Peyer's patch (tissue), 4 donors: ENCODE data around the gene RFPL4AL1. TPM values are rescaled to one million over a fixed set of nuclear protein-coding genes. Genes with fewer than 3 reads are reported as not detected.

Source experiments
- DNase-seq, 3 donors: peaks; one replicate each; pipeline ENCODE4 v3.0.0-alpha.2; 2017 to 2019
- H3K27ac ChIP-seq, 4 donors: fragments of 200-600 bp; sonication (generic); one replicate each; pipeline ENCODE4 v1.5.1; 2016 to 2019
- H3K27me3 ChIP-seq, 2 donors: fragments of 200-600 bp; sonication (generic); one replicate each; pipeline ENCODE4 v1.5.1; 2019
- H3K36me3 ChIP-seq, 3 donors: fragments of 200-600 bp; sonication (generic); one replicate each; pipeline ENCODE4 v1.5.1; 2016 to 2019
- H3K4me1 ChIP-seq, 4 donors: fragments of 200-600 bp; sonication (generic); one replicate each; pipeline ENCODE4 v1.5.1; 2016 to 2019
- H3K4me3 ChIP-seq, 4 donors: fragments of 200-600 bp; sonication (generic); 1 replicate in 3 of 4; 2 replicates in 1 of 4; pipeline ENCODE4 v1.5.1; 2016 to 2019; ENCODE audit warnings: mild to moderate bottlenecking in 1 of 4
- H3K9me3 ChIP-seq, 4 donors: fragments of 200-600 bp; sonication (generic); one replicate each; pipeline ENCODE4 v1.5.1; 2016 to 2019; ENCODE audit warnings: mild to moderate bottlenecking in 1 of 4
- CTCF ChIP-seq, 6 experiments: fragments of 450-650 bp in 4 of 6; fragments of 200-600 bp in 2 of 6; sonication (generic) in 1 of 6; IDR thresholded peaks; one replicate each; pipeline ENCODE4 v1.5.1; 2017 to 2019; ENCODE audit warnings: antibody characterized with exemption in 6 of 6, mild to moderate bottlenecking in 3 of 6, moderate library complexity in 1 of 6
- POLR2A ChIP-seq, 2 donors: fragments of 450-650 bp; IDR thresholded peaks; one replicate each; pipeline ENCODE4 v1.5.1; 2017; ENCODE audit warnings: antibody characterized with exemption in 2 of 2, mild to moderate bottlenecking in 2 of 2, moderate library complexity in 2 of 2
- total RNA-seq, 4 donors: library from RNA; depleted of rRNA; stranded (reverse); fragments of >200 nt; gene quantifications; one replicate each; pipeline ENCODE4 v1.1.0, GENCODE V29; 2016

The RFPL4AL1 gene
- total RNA-seq, 4 donors from 2014 or later, result not detected

GRCh38 chr19:55811340-55811739 is 42.4 kb downstream of the RFPL4AL1 start:
- no peak for TF ChIP-seq POLR2A (IDR thresholded peaks at IDR 0.05)
- no peak for TF ChIP-seq CTCF (IDR thresholded peaks at IDR 0.05)
- Histone ChIP-seq H3K27ac (no peak overlapping the region), H3K4me1 (no peaks in the 10 kb centered on the region), H3K36me3 (no peaks in the 10 kb centered on the region), H3K9me3 (no peaks in the 10 kb centered on the region), H3K27me3 (no peaks in the 10 kb centered on the region), H3K4me3 (no peak overlapping the region)
- no peak for DNase-seq

- H3K27me3 ChIP-seq, result no peaks in the 10 kb centered on the region
- DNase-seq, result no peak
- TF ChIP-seq CTCF (IDR thresholded peaks at IDR 0.05) (no peak), POLR2A (IDR thresholded peaks at IDR 0.05) (no peak)
- no peak overlapping the region for H3K27ac ChIP-seq
- H3K4me1 ChIP-seq, result no peaks in the 10 kb centered on the region
- H3K4me3 ChIP-seq, result no peak overlapping the region
- no peaks in the 10 kb centered on the region for H3K36me3 ChIP-seq
- H3K9me3 ChIP-seq, result no peaks in the 10 kb centered on the region
Measured at GRCh38 chr19:55812449-55812848, 43.5 kb downstream of the RFPL4AL1 start.

- DNase-seq, result no peak
- TF ChIP-seq POLR2A (IDR thresholded peaks at IDR 0.05) (no peak), CTCF (IDR thresholded peaks at IDR 0.05) (no peak)
- Histone ChIP-seq H3K4me3 (no peak overlapping the region), H3K9me3 (no peaks in the 10 kb centered on the region), H3K4me1 (no peaks in the 10 kb centered on the region), H3K27me3 (no peaks in the 10 kb centered on the region), H3K27ac (no peak overlapping the region), H3K36me3 (no peaks in the 10 kb centered on the region)
Measured at GRCh38 chr19:55813906-55814305, 45.0 kb downstream of the RFPL4AL1 start.

- no peaks in the 10 kb centered on the region for H3K4me1 ChIP-seq
- H3K27ac ChIP-seq, result no peak overlapping the region
- H3K27me3 ChIP-seq, result no peaks in the 10 kb centered on the region
- no peaks in the 10 kb centered on the region for H3K36me3 ChIP-seq
- TF ChIP-seq CTCF (IDR thresholded peaks at IDR 0.05) (no peak), POLR2A (IDR thresholded peaks at IDR 0.05) (no peak)
- no peak overlapping the region for H3K4me3 ChIP-seq
- DNase-seq, result no peak
- no peaks in the 10 kb centered on the region for H3K9me3 ChIP-seq
Measured at GRCh38 chr19:55820037-55820436, 51.1 kb downstream of the RFPL4AL1 start.

Other genes with a start within 250 kb of the RFPL4AL1 start
- not detected for gene SBK2, start 232.0 kb upstream of the RFPL4AL1 start, total RNA-seq
- 1 to 10 TPM in 1 of 4 donors, not detected in 3; 1.0 TPM for gene SBK3, start 223.6 kb upstream of the RFPL4AL1 start, total RNA-seq
- 1 to 10 TPM in 3 of 4 donors, not detected in 1; 1.7 to 6.1 (median 3.1) TPM for gene ZNF579, start 188.3 kb upstream of the RFPL4AL1 start, total RNA-seq
- gene FIZ1, start 169.6 kb upstream of the RFPL4AL1 start, total RNA-seq, result 10 to 100 TPM in 3 of 4 donors, 1 to 10 TPM in 1; 6.0 to 14.9 (median 12.0) TPM
- 10 to 100 TPM; 30.3 to 45.2 (median 44.4) TPM for gene ZNF524, start 168.8 kb upstream of the RFPL4AL1 start, total RNA-seq
- gene ZNF865, start 163.5 kb upstream of the RFPL4AL1 start, total RNA-seq, result 10 to 100 TPM in 3 of 4 donors, 1 to 10 TPM in 1; 8.6 to 18.9 (median 14.3) TPM
- 10 to 100 TPM in 3 of 4 donors, 1 to 10 TPM in 1; 6.0 to 18.3 (median 12.3) TPM for gene ZNF784, start 144.6 kb upstream of the RFPL4AL1 start, total RNA-seq
- 10 to 100 TPM; 12.3 to 38.4 (median 25.2) TPM for gene ZNF580, start 128.1 kb upstream of the RFPL4AL1 start, total RNA-seq
- gene ZNF581, start 125.5 kb upstream of the RFPL4AL1 start, total RNA-seq, result 10 to 100 TPM in 3 of 4 donors, 1 to 10 TPM in 1; 7.7 to 28.9 (median 14.1) TPM
- 10 to 100 TPM in 3 of 4 donors, 1 to 10 TPM in 1; 8.1 to 17.4 (median 14.0) TPM for gene CCDC106, start 120.9 kb upstream of the RFPL4AL1 start, total RNA-seq
- gene U2AF2, start 114.1 kb upstream of the RFPL4AL1 start, total RNA-seq, result 100 to 1,000 TPM; 132 to 292 (median 159) TPM
- 100 to 1,000 TPM; 120 to 241 (median 163) TPM for gene EPN1, start 93.9 kb upstream of the RFPL4AL1 start, total RNA-seq
- not detected for gene NLRP9, start 30.7 kb upstream of the RFPL4AL1 start, total RNA-seq
- gene RFPL4A, start 10.0 kb upstream of the RFPL4AL1 start, total RNA-seq, result under 1 TPM in 1 of 4 donors, not detected in 3; 0.94 TPM
- not detected for gene NLRP11, start 62.9 kb downstream of the RFPL4AL1 start, total RNA-seq
- gene NLRP4, start 67.4 kb downstream of the RFPL4AL1 start, total RNA-seq, result not detected
- not detected for gene NLRP13, start 163.2 kb downstream of the RFPL4AL1 start, total RNA-seq
- gene NLRP8, start 178.7 kb downstream of the RFPL4AL1 start, total RNA-seq, result not detected
- gene NLRP5, start 217.7 kb downstream of the RFPL4AL1 start, total RNA-seq, result not detected